ENCODE data around the gene SIGLEC5. TPM values are rescaled to one million over a fixed set of nuclear protein-coding genes. Genes with fewer than 3 reads are reported as not detected.
A peak's percentile ranks its signal among the peaks of the same experiment; 100 is the strongest.

SIGLEC5 gene
- total RNA-seq, 1 donor from 2014 or later, result not detected

DNA sequence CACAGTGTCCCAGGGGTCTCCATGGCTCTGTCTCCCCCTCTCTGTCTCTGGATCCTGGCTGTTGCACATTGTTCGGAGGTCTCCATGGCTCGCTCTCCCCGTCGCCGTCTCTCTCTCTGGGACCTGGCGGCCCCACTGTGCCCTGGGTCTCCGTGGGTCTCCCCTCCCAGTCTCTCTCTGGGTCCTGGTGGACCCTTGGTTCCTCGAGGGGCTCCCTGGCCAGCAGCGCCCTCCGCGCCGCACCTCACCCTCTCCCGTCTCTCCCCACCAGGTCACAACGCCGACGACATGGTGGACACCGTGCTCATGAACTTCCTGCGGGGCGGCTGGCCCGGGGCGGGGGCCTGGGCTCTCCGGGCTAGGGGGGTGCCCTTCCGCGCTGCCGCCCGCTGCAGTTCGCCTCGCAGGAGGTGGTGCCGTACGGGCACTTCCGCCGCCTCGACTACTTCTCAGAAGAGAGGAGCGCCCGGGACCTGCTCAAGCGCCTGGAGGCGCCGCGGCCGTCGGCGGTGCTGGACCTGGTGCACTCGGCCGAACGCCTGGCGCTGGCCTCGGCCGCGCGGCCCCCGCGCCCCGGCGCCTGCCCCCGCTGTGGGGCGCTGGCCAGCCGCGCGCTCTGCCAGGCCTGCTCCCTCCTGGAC, 29.1 kb downstream of the SIGLEC5 start:
- Mint-ChIP-seq H3K9me3 (ENCODE audit: unreplicated experiment) (peaks cover 9% of the 10 kb centered on the region), H3K4me1 (ENCODE audit: unreplicated experiment) (no peaks in the 10 kb centered on the region), H3K4me3 (ENCODE audit: unreplicated experiment) (no peak overlapping the region)

DNA sequence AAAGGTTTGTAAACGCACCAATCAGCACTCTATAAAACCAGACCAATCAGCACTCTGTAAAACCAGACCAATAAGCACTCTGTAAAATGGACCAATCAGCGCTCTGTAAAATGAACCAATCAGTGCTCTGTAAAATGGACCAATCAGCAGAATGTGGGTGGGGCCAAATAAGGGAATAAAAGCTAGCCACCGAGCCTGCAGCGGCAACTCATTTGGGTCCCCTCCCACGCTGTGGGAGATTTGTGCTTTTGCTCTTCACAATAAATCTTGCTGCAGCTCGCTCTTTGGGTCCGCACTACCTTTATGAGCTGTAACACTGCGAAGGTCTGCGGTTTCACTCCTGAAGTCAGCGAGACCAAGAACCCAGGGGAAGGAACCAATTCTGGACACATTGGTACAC, 31.1 kb downstream of the SIGLEC5 start:
- Mint-ChIP-seq H3K9me3 (ENCODE audit: unreplicated experiment) (peaks cover 5% of the 10 kb centered on the region), H3K4me3 (ENCODE audit: unreplicated experiment) (no peak overlapping the region), H3K4me1 (ENCODE audit: unreplicated experiment) (peaks cover 10% of the 10 kb centered on the region), H3K27me3 (ENCODE audit: unreplicated experiment) (no peaks in the 10 kb centered on the region), H3K27ac (ENCODE audit: unreplicated experiment) (no peak overlapping the region), H3K36me3 (ENCODE audit: unreplicated experiment) (no peaks in the 10 kb centered on the region)
- TF ChIP-seq, protein P1, sequence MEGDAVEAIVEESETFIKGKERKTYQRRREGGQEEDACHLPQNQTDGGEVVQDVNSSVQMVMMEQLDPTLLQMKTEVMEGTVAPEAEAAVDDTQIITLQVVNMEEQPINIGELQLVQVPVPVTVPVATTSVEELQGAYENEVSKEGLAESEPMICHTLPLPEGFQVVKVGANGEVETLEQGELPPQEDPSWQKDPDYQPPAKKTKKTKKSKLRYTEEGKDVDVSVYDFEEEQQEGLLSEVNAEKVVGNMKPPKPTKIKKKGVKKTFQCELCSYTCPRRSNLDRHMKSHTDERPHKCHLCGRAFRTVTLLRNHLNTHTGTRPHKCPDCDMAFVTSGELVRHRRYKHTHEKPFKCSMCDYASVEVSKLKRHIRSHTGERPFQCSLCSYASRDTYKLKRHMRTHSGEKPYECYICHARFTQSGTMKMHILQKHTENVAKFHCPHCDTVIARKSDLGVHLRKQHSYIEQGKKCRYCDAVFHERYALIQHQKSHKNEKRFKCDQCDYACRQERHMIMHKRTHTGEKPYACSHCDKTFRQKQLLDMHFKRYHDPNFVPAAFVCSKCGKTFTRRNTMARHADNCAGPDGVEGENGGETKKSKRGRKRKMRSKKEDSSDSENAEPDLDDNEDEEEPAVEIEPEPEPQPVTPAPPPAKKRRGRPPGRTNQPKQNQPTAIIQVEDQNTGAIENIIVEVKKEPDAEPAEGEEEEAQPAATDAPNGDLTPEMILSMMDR (IDR thresholded peaks at IDR 0.05), result no peak
- peak; percentile 56 for DNase-seq (ENCODE audit: extremely low spot score, unreplicated experiment)

More for the DNA sequence above, 29.1 kb downstream of the SIGLEC5 start:
- no peaks in the 10 kb centered on the region for H3K36me3 Mint-ChIP-seq (ENCODE audit: unreplicated experiment)
- TF ChIP-seq, protein P1 (IDR thresholded peaks at IDR 0.05), result no peak
- DNase-seq (ENCODE audit: extremely low spot score, unreplicated experiment), result peak; percentile 83
- no peaks in the 10 kb centered on the region for H3K27me3 Mint-ChIP-seq (ENCODE audit: unreplicated experiment)
- H3K27ac Mint-ChIP-seq (ENCODE audit: unreplicated experiment), result no peak overlapping the region

DNA sequence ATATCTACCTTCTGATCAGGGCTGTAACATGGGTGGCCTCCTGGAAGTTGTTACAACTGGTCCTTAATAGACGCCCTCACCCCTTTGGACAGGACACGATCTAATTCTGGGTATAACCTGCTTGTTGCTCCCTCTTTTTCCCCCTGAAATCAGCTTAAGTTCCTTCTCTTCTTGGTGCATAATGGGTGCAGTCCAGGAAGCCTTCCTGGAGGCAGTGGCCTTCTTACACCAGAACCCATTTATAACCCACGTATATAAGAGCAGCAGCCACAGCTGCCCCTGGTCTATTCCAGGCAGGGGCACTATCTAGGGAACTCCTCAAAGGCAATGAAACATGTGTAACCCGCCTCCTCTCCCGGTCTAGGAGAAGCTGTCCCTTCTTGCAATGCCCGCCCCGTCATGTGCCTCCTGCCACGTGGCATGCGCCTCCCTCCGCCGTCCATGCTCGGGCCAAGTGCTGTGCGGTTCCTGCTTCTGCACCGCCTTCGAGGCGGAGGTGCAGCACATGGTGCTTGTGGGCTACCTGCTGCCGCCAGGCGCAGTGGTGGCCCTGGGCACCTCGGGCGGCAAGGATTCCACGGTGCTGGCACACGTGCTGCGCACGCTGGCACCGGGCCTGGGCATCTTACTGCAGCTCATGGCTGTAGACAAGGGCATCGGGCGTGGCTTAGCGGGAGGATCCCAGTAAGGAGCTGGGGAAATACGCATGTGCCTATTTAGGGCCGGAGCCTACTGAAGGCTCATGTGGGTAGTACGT, 31.9 kb downstream of the SIGLEC5 start:
- H3K36me3 Mint-ChIP-seq (ENCODE audit: unreplicated experiment), result no peaks in the 10 kb centered on the region
- TF ChIP-seq, protein P1 (IDR thresholded peaks at IDR 0.05), result no peak
- peak; percentile 83 for DNase-seq (ENCODE audit: extremely low spot score, unreplicated experiment)
- H3K9me3 Mint-ChIP-seq (ENCODE audit: unreplicated experiment), result peaks cover 5% of the 10 kb centered on the region
- no peak overlapping the region for H3K4me3 Mint-ChIP-seq (ENCODE audit: unreplicated experiment)
- H3K4me1 Mint-ChIP-seq (ENCODE audit: unreplicated experiment), result peaks cover 17% of the 10 kb centered on the region
- H3K27ac Mint-ChIP-seq (ENCODE audit: unreplicated experiment), result no peak overlapping the region
- no peaks in the 10 kb centered on the region for H3K27me3 Mint-ChIP-seq (ENCODE audit: unreplicated experiment)

DNA sequence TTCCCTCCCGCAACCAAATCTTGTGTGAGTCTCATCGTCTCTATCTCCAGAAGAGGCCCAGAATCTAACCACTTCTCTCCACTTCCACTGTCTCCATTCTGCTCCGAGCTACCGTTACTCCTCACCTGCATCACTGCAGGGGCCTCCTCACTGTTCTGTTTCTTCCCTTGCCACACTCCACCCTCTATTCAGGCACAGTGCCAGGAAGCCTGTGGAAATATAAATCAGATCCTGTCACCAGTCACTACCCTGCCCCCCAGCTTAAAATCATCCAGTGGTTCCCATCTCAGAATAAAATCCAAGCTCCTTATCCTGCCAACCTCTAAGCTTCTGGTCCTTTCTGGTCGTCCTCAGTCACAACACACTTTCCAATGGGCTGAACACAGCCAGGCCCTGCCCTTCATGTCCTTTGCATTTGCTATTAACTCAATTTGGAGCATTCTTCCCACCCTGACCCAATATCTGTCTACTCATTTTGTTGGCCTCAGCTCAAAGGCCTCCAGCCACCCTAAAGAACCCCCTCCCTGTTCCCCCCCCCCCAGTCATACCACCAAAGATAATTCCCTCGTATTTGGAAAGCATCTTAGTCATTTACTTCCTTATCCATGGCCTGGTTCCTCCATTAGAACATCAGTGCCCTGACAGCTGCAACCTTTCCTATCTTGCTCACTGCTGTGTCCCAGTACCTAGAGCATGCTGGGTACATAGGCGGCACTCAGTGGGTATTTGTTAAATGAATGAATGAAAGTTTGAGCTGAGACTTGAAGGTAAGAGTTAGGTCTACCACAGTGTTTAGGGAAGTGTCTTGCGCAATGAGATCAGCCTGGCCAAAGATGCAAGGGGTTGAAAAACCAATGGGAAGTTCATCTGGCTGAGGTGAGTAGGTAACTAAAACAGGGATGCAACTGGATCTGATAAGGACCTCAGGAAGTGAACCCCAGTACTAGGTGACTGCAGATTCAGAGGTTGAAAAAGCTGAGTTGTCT, 34.7 kb downstream of the SIGLEC5 start:
- H3K36me3 Mint-ChIP-seq (ENCODE audit: unreplicated experiment), result no peaks in the 10 kb centered on the region
- peaks cover 8% of the 10 kb centered on the region for H3K9me3 Mint-ChIP-seq (ENCODE audit: unreplicated experiment)
- peak overlapping the region; percentile 90 for H3K4me3 Mint-ChIP-seq (ENCODE audit: unreplicated experiment)
- peak; percentile 68 for DNase-seq (ENCODE audit: extremely low spot score, unreplicated experiment)
- TF ChIP-seq, protein P1 (IDR thresholded peaks at IDR 0.05), result no peak
- peak overlapping the region; percentile 90 for H3K27ac Mint-ChIP-seq (ENCODE audit: unreplicated experiment)
- H3K4me1 Mint-ChIP-seq (ENCODE audit: unreplicated experiment), result peaks cover 22% of the 10 kb centered on the region
- H3K27me3 Mint-ChIP-seq (ENCODE audit: unreplicated experiment), result no peaks in the 10 kb centered on the region
